ENCODE results near the gene LIMS1.
A peak's percentile ranks its signal among the peaks of the same experiment; 100 is the strongest.
"Not testable (repeated sequence)": the region's sequence is repeated elsewhere in the genome, so short reads cannot be mapped to it uniquely, and the experiment has no call there.

The LIMS1 gene

DNA sequence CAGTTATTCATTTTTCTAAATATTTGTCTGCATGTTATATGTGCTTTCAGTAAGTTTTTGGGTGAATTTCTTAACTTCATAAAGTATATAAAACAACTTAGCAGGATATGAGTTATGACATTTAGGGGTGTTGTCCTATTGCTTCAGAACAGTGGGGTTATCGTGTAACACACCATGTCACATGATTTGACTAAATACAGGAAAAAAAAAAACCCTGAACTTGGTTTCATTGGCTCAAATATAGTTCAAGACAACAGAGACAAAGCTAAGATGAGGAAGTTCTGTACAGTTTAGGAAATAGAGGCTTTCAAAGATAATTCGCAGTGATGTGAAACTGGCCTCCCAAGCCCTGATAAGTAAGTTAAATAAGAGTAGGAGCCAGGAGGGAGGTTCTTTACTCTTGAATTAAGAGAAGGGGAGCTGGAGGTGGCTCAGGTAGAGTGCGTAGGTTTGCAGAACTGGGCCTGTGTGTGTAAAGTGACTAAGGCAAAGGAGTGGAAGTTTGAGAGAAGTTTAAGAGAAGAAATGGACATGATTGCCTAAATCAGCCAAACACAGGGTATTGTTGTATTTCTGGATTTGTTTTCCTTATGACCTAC lies 53.9 kb downstream of the LIMS1 start:
- no peak for DNase-seq

DNA sequence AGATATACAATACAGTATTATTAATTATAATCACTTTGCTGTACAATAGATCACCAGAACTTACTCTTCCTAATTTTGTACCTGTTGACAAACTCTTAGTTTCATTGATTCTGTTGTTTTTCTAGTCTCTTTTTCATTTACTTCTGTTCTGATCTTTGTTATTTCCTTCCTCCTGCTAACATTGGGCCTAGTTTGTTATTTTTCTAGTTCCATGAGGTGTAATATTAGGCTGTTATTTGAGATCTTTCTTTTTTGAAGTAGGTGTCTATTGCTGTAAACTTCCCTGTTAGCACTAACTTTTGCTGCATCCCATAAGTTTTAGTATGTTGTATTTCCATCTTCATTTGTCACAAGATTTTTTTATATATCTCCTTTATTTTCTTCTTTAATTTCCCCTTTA lies 55.1 kb downstream of the LIMS1 start:
- DNase-seq = no peak

DNA sequence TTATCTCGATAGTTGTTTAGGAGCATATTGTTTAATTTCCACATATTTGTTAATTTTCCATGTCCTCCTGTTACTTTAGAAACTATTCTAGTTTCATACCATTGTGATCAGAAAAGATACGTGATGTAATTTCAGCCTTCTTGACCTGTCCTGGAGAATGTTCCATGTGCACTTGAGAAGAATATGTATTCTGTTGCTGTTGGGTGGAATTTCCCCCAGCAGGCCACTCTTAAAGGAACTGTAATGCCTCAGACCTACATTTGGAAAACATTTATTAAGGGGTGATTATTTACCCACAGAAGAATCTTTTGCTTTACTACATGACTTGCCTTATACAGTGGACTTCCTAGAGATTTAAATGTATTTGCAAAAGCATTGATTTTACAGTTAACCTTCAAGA lies 55.5 kb downstream of the LIMS1 start:
- no peak for DNase-seq

DNA sequence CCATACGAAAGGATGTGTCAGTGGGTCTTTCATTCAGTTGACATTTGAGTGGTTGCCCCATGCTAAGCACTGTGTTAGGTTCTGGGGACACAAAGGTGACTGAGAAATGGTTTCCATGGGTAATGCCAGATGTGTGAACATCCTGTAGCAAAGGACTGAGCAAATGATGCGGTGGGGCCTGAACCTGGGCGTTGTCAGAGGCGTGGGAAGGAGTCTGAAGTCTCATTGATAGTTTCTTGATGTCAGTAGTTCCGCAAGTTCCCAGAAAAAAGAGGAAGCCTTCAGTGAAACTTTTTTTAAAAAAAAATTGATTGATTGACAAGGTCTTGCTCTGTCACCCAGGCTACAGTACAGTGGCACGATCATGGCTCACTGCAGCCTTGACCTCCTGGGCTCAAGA lies 56.9 kb downstream of the LIMS1 start:
- no peak for DNase-seq

DNA sequence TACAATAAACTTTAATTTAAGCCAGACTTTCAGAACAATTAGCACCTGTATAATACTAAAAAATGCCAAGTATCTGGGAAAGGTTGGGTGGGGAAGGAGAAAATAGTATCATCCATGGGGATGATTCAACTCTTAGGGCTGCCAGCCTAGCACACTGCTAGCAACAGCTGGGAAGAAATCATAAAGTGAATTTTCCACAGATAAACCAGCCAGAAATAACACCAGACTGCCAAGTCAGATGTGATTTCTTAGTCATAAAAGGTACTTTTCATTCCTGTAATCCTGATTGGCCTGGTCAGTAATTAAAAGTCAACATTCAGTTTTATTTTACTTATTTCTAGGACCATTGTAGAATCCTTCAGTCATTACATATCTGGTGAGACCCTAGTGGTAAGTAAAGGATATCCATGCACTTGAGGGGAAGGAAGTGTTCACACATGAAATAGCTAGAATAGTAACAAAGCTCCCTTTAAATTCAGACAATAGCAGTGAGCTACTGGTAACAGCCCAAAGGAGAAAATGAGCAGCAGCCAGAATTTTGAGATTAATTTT lies 59.4 kb downstream of the LIMS1 start:
- no peak for DNase-seq

DNA sequence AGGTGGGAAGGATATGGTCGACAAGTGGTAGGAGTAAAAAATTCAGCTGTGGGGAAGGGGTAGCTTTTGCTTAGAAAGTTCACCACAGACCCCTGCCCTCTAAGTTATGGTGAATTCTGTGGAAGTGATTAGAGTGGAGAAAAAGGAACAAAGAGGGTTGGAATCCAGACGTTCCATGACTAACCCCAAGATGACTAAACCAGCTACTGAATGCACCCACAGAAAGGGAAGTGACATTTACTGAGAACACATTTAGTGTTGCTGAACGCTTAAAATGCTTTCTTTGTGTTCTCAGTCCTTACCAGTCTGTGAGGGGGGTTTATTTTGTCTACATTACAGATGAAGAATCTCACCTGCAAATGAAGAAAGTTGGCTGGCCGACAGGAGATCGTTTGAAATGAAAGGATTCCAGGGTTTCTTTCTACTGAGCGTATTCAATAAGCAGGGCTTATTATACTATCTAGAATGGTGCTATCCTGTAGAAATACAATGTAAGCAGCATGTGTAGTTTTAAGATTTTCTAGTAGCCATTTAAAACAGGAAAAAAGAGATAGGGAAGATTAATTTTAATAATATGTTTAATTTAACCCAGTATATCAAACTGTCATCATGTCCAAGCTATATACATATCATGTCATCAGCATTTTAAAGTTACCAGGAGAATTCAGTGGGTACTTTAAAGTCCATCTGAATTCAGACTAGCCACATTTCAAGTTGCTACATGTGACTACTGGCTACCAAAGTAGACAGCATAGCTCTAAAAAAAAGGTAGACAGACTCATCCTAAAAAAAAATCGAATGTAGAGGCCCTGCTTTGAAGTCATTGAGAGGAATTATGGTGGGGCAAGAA lies 60.1 kb downstream of the LIMS1 start:
- no peak for DNase-seq

DNA sequence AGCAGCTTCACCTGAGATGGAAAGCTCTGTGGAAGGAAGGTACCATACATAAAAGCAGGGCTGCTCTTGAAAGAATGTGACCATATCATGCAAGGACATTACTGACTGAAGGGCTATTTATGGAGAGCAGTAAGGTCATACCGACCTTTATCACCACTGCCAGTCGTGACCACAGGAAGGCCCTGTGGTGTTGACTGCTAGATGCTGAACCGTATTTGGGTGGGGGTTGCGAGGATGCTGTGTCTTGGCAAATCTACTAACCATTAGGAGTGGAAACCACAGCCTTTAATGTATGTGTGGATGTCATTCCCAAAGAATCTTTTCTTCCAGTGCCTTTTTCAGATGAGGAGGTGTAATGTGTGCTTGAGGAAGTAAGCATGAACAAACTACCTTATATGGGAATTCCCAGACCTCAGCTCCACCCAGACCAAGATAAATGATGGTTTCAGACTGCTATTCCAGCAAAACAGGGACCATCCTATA lies 60.8 kb downstream of the LIMS1 start:
- DNase-seq = no peak

DNA sequence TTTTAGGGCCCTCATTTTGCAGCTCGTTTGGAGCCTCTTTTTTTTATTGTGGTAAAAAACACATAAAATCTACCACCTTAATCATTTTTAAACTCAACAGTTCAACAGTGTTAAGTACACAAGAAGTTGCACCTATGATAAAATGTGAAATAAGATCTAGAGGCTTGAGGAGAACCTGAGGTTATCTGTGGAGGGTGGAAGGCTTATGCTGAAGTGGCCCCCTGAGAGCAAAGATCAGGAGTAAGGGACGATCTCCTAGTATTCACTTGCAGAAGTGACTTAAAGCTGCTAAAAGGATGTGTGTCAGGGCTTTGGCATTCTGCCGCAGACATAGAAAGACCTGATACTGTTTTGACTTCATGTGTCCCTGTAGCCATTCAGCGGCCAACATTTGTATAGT lies 61.5 kb downstream of the LIMS1 start:
- DNase-seq = not testable (repeated sequence)

DNA sequence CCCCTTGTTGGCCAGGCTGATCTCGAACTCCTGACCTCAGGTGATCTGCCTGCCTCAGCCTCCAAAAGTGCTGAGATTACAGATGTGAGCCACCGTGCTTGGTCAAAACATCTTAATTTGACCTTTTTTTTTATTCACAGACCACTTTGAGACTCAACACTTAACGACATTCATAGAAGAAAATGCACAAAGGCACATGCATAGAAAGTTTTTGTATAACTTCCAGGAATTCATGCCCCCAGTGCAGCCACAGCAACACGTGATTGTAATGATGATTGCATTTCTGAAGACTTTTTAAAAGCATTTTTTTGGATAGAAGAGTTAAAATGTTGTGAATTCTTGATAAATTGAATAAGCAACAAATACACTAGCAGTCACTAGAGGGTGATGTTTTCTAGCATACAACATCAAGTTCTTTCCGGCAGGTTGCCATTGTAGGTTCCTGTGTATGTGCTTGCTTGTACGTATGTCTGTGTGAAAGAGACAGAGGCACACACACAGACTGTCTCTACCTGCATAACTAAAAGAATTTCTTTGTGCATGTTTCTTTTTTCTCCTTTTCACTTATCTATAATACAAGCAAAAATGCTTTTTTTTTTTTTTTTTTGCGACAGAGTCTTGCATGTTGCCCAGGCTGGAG lies 63.0 kb downstream of the LIMS1 start:
- peak in 1 of 2 experiments; percentile 5 for DNase-seq

DNA sequence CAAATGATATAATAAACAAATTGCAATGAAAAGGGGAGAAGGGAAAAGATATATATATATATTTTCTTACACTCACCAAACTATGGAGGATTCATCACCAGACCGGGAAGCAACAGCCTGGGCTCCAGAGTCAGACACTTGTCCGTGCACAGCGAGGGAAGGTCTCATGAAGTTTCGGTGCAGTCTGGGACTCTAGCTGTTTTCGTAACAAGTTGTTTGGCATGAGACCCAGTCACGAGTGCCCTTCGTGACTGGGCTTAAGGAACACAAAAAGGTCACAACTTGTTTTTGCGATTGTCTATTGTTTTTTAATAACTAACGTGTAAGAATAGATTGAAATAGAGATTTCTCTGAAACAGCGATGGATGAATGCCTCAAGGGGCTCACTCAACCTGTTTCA lies 66.9 kb downstream of the LIMS1 start:
- DNase-seq = not testable (repeated sequence)

DNA sequence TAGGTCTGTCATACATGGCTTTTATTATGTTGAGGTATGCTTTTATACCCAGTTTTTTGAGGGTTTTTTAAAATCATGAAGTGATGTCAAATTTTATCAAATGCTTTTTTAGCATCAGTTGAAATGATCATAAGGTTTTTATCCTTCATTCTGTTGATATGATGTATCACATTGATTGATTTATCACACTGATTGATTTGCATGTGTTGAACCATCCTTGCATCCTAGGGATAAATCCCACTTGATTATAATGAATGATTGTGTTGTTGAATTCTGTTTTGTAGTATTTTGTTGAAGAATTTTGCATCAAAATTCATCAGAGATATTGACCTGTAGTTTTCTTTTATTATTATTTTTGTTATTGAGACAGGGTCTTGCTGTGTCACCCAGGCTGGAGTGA lies 68.2 kb downstream of the LIMS1 start:
- DNase-seq = no peak

DNA sequence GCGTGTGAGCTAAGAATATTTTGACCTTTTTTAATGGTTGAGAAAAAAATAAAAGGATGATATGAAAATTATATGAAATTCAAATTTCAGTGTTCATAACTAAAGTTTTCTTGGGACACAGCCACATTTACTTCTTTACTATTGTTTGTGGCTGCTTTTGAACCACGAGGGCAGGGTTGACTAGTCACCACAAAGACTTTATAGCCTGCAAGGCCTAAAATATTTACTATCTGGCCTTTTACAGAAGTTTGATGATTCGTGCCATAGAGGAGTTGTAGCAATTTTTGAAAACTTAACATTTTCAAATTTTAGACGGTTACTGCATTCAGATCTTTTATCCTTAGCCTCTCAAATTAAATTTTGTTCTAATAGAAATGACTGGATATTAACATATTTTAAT lies 69.9 kb downstream of the LIMS1 start:
- DNase-seq = no peak

DNA sequence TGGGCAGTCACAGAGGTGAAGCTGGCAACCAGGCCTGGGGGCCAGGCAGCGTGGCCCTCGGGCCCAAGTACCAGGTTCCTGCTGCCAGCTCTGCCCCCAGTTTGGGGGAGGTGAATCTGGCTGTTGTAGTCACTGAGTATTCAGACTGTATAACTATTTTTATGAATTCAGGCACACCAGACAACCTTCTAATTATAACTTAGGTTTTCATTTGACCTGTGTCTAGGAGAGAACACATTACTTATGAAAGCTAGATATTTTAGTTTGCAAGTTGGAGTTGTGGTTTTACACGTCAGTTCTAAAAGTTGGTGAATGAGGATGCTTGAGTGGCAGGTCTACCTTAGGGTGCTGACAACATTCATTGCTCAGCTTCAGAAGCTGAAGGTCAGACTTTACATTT lies 71.7 kb downstream of the LIMS1 start:
- DNase-seq = no peak

DNA sequence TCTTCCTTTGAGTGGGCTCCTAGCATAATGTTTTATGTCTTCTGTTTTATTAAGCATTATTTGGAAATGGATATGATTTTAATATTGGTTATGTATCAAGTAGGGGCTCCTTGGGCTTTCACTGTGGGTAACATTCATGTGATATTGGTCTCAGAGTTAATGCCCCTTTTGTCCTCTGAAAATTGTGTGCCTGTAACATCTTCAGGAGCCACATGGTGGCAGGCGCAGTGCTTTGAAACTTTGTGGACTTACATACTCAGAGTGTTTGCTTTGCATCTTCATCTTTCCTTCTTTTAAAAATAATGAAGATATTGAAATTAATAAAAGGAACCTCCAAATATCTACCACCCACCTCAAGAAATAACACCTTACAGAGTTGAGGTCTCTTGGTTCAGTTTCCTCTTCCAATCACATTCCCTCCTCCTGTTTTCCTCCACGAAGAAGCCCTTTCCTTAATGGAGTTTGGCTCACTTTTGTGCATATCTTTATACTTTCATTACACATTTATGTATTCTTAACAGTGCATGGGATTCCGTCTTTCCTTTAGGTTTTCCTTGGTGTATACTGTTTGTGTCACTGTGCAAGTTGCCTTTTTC lies 73.5 kb downstream of the LIMS1 start:
- DNase-seq = peak; percentile 5 to 26

DNA sequence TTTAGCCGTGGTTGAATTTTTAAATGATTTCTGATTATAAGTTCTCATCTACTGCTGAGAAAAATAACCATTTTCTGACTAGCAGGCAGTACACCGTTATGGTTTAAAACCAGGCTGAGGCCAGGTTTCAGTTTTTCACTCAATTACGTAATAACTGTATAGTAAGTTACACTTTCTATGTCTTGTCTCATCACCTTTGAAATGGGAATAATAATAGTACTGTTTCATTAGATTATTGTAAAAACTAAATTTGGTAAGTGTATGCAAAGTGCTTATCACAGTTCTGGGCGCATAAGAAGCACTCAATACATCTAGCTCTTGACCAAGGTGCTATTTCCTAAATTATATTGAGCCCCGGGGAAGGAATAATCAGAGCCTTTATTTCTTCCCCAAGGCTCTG lies 76.8 kb downstream of the LIMS1 start:
- no peak for DNase-seq

DNA sequence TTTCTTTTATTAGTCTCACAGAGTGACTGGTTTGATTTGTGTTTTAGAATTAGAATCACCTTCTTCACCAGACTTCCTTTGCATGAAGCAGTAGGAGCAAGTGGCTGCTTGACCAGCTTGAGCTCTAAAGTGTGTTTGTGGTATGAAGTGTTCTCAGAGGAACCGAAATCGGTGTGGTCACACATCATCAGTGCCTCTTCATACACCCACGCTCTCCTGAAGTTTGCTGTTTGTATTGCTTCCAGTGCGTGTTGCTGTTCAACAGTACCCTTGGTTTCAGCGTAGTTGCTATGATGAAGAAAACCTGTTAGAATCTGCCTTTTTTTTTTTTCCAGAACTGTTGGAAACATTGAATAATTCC lies 77.9 kb downstream of the LIMS1 start:
- DNase-seq = no peak

DNA sequence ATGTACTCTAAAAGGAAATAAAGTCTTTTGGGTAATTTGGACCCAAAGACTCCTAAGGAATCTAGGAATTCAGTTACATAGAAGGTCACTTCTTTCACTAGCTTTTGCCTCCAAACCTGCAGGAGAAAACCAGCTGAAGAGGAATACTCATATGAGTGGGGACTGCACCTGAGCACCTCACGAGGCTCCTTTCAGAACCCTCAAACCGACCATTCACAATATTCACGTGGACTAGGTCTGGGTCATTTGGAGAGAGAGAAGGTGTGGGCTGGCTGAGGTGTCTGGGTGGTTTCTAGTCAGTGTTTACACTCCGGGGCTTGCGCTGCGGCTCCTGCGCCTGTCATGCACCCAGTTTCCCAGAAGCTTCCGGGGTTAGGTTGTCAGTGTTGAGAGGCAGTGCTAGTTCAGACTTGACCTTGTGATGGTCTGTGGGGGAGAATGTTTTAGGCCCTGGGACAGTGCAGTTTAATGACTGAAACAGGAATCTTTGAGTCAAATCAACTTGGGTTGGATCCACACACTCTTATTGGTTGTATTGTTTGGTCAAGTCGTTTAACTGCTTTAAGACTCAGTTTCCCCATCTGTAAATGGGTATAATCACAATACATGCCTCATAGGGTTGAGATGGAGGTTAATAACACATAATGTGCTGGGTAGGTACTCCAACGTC lies 78.4 kb downstream of the LIMS1 start:
- DNase-seq = no peak

DNA sequence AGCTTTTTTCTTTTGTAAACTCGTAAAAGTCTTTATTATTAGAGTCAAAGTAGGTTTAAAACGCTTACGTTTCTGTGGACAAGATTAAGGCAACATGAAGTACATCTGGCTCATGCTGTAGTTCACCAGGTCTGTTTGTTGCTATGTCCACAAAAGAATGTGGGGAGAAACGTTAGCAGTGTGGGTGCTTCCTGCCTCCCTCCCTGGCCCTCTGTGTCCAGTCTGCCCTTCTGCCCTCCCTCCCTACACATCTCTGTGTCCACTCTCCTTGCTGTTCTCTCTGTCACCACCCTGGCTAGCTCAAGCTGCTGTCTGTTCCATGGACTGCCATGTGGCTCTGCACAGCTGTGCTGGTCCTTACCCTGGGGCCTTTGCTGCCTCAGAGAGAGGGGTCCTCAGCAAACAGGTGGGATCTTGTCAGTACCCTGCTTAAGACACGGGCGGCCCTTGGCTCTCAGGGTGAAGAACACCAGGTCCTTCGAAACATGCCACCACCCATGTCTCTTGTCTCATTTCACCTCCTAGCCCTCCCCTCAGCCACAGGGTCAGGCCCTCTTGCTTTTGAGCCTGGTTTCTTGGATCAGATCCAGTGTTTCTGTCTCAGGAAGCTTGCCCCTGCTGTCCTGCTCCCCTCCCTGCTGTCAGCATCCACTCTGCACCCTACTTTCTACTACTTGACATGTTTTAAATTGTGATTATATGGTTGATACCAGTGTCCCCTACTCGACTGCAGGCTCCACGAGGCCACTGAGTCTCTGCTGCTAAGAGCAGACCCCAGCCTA lies 79.2 kb downstream of the LIMS1 start:
- no peak for DNase-seq

DNA sequence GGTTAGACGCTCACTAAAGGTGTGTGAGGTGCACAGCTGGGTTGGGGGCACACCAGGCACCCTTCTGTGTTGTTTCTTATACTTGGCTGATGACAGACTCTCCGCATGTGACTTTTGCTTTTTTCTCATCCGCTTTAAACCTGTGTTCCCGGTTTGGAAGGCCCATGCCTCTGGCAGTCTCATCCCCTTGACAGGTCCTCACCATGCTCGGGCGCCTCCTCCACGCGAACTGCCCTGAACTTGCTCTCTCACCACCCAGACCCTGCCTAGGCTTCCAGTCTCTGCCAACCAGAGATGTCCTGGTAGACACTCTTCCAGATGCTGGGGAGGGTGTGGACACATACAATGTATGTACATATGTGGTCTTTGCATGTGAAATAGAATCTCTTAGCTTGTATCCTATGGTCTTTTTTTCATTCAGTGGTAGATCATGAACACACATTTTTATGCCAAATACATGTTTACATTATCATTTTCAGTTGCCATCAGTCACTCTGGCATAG lies 79.8 kb downstream of the LIMS1 start:
- no peak for DNase-seq

DNA sequence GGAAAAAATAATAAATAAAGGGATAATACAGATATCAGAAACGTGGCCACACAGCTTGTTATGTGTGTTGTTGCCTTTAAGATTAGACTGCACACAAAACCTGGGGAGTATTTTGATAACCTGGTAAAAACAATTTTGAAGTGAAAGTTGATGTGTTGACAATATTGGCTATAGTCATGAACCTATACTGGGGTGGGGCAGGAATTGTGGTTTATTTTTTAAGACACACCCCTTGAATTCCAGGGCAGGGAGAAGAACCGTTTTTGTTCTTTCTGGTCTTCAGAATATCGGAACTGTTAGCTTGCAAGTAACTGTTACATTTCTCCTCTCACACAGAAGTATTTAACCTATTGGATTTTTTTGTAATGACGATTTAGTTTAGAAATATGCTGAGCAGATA lies 80.4 kb downstream of the LIMS1 start:
- DNase-seq = no peak

DNA sequence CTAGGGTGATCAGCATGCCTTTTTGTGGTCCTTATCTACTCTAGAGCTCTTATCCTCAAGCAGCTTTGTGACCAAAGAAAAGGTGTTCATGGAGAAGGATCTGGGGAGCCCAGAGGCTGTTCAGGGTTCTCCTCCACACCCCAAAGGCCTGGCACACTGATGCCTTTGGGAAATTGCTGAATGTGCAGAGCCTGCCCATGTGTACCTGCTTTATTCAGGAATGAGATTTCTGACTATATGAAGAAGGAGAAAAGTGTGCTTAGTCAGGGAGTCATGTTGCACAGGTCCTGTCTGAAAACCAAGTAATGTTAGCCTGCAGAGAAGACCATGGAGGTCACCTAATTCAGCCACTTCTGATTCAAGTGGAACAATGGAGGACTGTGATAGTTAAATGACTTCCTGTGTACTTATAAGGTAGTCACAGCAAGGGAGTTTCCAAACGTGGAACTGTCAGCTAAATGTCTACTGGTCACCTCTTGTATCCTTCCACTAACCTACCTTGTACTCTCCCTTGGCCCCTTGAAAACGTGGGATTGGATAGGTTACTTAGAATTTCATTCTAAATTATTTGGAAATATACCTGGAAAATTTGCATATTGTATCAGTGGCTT lies 81.3 kb downstream of the LIMS1 start:
- DNase-seq = no peak
